Activated CD8-positive, alpha-beta memory T cell treated with anti-CD3 and anti-CD28 coated beads for 36 hours (primary cell): ENCODE results near the gene SPATA31D4. TPM values are rescaled to one million over a fixed set of nuclear protein-coding genes. Genes with fewer than 3 reads are reported as not detected.

Experiments
- CTCF ChIA-PET: fragments of 350-600 bp; sonication (Branson Sonifier 250); formaldehyde crosslinking; loops from one replicate; lab custom pipeline; 2021; ENCODE audit warnings: antibody characterized with exemption; lab: Charles Lee
- POLR2A ChIA-PET: fragments of 350-600 bp; sonication (Branson Sonifier 250); formaldehyde crosslinking; loops from one replicate; lab custom pipeline; 2021; ENCODE audit warnings: antibody characterized with exemption; lab: Charles Lee
- total RNA-seq, 2 experiments: library from RNA; stranded (reverse); gene quantifications; one replicate each; pipeline ENCODE4 v1.2.3, GENCODE V29; 2021

The SPATA31D4 gene
- total RNA-seq, 2 experiments from 2014 or later: not detected

DNA sequence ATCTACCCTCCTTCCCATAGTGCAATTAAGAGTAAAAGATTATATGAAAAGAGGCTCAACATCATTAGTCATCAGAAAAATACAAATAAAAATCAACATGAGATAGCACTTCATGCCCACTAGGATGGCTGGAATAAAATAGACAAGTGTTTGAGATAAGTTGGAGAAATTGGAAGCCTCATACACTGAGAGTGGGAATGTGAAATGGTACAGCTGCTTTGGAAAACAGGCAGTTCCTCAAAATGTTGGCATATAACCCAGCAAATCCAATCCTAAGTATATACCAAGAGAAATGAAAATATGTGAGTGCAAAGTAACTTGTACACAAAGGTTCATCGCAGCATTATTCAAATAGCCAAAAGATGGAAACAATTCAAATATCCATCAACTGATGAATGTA lies 24.9 kb downstream of the SPATA31D4 start:
- CTCF ChIA-PET: interaction anchor here (0.6 kb wide), 1 partner anchor 90 kb away, joined by 3 read pairs; no protein-coding TSS in a partner anchor

GRCh38 chr9:81955625-81956024 lies 27.4 kb downstream of the SPATA31D4 start:
- POLR2A ChIA-PET: no interaction called here
- CTCF ChIA-PET: no interaction called here

More for the DNA sequence above, 24.9 kb downstream of the SPATA31D4 start:
- POLR2A ChIA-PET: no interaction called here

GRCh38 chr9:81964218-81965171 lies 36.3 kb downstream of the SPATA31D4 start:
- POLR2A ChIA-PET: no interaction called here
- CTCF ChIA-PET: no interaction called here

- ChIA-PET CTCF (no interaction called here), POLR2A (no interaction called here)
Measured at GRCh38 chr9:81968026-81968425, 39.8 kb downstream of the SPATA31D4 start.

DNA sequence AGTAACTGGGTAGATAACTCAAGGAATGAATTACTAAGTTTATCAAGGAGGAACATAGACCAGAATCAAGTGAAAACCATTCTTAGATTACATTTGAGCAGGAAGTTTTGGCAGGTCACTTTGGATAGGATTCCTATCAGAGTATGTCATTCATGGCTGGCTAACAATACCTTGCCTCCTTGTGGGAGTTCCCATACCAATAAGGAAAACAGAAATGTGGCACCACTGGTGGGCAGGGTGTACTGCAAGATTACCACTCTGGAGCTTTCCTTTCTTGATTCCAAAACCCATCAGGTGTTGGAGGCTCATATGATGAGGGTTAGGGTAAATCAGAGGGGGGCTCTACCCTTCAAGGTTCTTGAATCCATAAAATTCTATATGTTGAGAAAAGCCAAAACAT lies 41.7 kb downstream of the SPATA31D4 start:
- ChIA-PET POLR2A (no interaction called here), CTCF (no interaction called here)

GRCh38 chr9:81971727-81972126 lies 43.5 kb downstream of the SPATA31D4 start:
- CTCF ChIA-PET: no interaction called here
- POLR2A ChIA-PET: no interaction called here

DNA sequence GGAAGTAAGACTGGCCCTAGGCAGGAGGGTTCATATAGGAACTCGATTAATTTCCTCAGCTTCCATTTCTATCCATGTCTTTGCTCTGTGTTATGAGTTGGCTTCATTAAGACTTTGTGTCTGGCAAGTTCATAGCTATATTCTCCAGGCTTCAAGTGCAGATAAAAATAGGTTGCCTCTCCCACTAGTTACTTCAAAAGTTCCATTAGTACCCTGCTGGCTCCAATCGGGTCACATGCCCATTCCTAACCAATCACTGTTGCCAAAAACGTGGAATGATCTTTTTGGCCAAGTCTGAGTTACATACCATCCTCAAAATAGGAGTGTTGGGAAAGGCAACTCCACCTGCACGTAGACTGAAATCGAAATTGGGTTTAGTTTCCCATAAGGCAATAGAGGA lies 46.5 kb downstream of the SPATA31D4 start:
- ChIA-PET POLR2A (no interaction called here), CTCF (no interaction called here)

GRCh38 chr9:81976351-81976750 lies 48.1 kb downstream of the SPATA31D4 start:
- POLR2A ChIA-PET: no interaction called here
- CTCF ChIA-PET: no interaction called here

DNA sequence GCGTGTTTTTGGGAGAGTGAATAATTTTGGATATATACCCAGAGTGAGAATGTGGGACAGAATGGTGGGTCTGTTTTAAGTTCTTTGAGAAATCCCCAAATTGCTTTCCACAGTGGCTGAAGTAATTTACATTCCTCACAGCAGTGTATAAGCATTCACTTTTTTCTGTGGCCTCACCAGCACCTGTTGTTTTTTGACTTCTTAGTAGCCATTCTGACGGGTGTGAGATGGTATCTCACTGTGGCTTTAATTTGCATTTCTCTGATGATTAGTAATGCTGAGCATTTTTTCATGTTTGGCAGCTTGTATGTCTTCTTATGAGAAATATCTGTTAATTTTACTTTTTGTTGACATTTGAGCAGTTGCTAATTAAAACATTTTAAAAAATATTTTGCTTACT lies 51.0 kb downstream of the SPATA31D4 start:
- CTCF ChIA-PET: no interaction called here
- POLR2A ChIA-PET: no interaction called here

DNA sequence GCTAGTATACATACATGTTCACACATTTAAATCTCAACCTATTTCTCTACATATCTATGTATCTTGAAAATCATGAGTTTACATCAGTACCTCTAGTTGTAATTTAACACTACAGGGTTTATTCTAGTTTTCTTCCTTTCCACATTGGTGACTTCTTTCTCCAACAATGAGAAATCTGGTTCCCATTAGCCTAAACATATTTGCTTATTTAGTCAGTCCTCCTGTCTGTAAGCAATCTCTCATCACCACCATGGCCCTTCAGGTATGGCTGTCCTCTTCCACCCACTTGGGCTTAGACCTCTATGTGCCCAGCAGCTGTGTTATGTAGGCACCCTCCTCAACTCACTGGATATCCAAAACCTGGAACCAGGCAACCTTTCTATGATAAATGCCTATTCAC lies 52.3 kb downstream of the SPATA31D4 start:
- POLR2A ChIA-PET: no interaction called here
- CTCF ChIA-PET: no interaction called here

GRCh38 chr9:81981883-81982282 lies 53.7 kb downstream of the SPATA31D4 start:
- ChIA-PET POLR2A (no interaction called here), CTCF (no interaction called here)

Other genes with a start within 250 kb of the SPATA31D4 start
- gene TLE1, start 238.9 kb upstream of the SPATA31D4 start, total RNA-seq: not detected
- not detected for gene SPATA31D3, start 15.1 kb downstream of the SPATA31D4 start, total RNA-seq
- not detected for gene SPATA31D1, start 60.3 kb downstream of the SPATA31D4 start, total RNA-seq